BE2C (cell line): Measurements from ENCODE around the gene CASKIN1.
"Not testable (repeated sequence)": the region's sequence is repeated elsewhere in the genome, so short reads cannot be mapped to it uniquely, and the experiment has no call there.

ENCODE experiments used
- DNase-seq: peaks from one replicate; pipeline ENCODE4 v3.0.0-alpha.2; 2020
- H3K27me3 ChIP-seq: fragments of 250-450 bp; sonication (Bioruptor Pico); 2 replicates; pipeline ENCODE4 v1.5.1; 2020; ENCODE audit warnings: mild to moderate bottlenecking
- H3K36me3 ChIP-seq: fragments of 250-450 bp; sonication (Bioruptor Pico); 2 replicates; pipeline ENCODE4 v1.5.1; 2020; ENCODE audit warnings: mild to moderate bottlenecking
- H3K4me1 ChIP-seq: fragments of 250-450 bp; sonication (Bioruptor Pico); 2 replicates; pipeline ENCODE4 v1.5.1; 2020
- H3K4me3 ChIP-seq: 2 replicates; pipeline ENCODE4 v1.5.1; 2011; ENCODE audit warnings: low read depth, low read length
- H3K9me3 ChIP-seq: fragments of 250-450 bp; sonication (Bioruptor Pico); 2 replicates; pipeline ENCODE4 v1.5.1; 2020
- TF ChIP-seq, protein P1 (sequence below): IDR thresholded peaks from 2 replicates; pipeline ENCODE4 v1.5.1; 2012; ENCODE audit warnings: mild to moderate bottlenecking, low read depth, low read length

Gene CASKIN1

DNA sequence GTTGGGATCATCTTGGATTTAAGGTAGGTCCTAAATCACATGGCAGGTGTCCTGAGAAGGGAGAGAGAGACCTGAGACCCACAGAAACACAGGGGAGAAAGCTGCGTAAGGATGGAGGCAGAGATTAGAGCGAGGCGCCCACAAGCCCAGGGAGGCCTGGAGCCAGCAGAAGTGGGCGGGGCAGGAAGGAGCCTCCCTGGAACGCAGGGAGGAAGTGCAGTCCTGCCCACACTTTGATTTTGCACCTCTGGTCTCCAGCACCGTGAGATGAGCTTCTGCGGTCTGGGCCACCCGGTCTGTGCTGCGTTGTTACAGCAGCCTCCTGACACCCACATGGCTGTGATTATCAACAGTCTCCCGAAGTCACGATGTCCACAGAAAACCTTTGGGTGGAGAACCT, 46.2 kb upstream of the CASKIN1 start:
- TF ChIP-seq, protein P1, sequence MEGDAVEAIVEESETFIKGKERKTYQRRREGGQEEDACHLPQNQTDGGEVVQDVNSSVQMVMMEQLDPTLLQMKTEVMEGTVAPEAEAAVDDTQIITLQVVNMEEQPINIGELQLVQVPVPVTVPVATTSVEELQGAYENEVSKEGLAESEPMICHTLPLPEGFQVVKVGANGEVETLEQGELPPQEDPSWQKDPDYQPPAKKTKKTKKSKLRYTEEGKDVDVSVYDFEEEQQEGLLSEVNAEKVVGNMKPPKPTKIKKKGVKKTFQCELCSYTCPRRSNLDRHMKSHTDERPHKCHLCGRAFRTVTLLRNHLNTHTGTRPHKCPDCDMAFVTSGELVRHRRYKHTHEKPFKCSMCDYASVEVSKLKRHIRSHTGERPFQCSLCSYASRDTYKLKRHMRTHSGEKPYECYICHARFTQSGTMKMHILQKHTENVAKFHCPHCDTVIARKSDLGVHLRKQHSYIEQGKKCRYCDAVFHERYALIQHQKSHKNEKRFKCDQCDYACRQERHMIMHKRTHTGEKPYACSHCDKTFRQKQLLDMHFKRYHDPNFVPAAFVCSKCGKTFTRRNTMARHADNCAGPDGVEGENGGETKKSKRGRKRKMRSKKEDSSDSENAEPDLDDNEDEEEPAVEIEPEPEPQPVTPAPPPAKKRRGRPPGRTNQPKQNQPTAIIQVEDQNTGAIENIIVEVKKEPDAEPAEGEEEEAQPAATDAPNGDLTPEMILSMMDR, result no peak
- no peak for DNase-seq
- H3K9me3 ChIP-seq, result no peaks in the 10 kb centered on the region
- peaks cover 54% of the 10 kb centered on the region for H3K36me3 ChIP-seq
- no peaks in the 10 kb centered on the region for H3K27me3 ChIP-seq
- no peaks in the 10 kb centered on the region for H3K4me1 ChIP-seq
- no peak overlapping the region for H3K4me3 ChIP-seq

DNA sequence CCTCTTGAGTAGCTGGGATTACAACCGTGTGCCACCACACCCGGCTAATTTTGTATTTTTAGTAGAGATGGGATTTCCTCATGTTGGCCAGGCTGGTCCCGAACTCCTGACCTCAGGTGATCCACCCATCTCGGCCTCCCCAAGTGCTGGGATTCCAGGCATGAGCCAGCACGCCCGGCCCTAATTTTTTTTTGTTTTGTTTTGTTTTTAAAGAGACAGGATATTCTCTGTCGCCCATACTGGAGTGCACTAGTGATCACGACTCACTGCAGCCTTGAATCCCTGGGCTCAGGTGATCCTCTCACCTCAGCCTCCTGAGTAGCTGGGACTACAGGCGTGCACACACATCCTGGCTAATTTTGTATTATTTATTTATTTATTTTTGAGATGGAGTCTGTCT, 43.9 kb upstream of the CASKIN1 start:
- H3K4me3 ChIP-seq, H3K27me3 ChIP-seq, H3K9me3 ChIP-seq, H3K4me1 ChIP-seq, DNase-seq: not testable (repeated sequence)
- peaks cover 37% of the 10 kb centered on the region for H3K36me3 ChIP-seq

DNA sequence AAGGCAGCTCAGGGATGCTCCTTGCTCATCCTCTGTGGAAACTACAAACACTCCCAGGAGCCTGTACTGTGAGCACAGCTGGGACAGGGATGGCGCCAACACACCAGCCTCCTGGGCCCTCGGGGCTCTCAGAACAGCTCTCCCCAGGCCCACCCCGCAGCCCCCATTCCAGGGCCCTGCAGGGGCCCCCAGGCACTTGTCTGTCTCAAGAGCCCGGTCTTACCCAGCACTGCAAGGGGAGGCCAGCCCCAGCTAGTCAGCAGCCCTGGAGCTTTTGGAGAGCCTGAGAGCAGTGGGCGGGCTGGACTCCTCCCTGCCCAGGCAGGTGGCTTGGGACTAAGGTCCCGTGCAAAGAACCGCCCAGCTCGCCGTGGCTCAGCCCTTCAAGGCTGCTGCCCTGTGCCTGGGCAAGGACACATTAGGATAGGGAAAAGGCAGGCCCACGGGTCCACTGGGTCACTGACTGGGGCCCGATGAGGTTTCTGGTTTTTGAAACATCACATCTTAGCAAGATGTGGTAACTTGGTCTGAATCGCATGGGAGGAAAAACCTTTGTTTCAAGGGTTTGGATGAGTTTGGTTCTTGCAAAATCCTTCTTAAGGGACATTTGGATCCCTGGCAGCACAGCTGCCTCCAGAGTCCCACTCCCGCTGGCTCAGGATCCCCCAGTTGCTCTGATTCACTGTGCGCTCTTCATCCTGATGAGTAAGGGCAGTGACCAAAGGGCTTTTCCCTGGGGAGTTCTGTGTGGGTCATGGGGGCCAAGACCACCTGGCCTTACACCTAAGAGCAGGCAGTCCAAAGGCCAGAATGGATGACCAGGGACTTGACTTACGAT, 42.7 kb upstream of the CASKIN1 start:
- no peak for DNase-seq
- TF ChIP-seq, protein P1, result no peak

DNA sequence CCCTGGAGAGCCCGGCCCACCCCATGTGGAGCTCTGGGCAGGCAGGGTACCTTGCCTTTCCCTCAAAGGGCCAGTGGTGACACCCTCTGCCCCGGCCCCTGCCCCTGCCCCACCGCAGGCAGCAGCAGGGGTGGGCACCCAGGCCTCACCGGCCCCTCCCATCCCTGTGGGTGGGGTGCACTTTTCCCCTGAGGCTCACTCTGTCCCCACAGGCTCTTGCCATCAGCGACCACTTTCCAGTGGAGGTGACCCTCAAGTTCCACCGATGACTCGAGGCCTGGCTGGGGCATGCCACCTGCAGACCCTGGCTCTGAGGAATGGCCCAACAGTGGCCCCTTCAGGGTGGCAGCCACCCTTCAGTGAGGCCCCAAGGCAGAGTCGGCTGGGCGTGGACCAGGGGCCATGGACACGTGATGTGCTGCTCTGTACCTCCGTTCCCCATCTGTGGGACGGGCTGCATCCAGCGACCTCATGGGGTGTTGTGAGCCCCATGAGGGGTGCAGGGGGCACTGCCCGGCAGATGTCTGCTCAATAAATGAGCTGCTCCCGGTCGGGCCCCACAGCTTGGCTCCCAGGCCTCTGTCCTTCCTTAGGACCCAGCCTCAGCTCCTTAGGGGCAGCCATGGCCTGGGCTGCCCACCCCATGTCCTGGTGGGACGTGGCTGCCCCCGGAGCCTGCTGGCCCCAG, 41.9 kb upstream of the CASKIN1 start:
- DNase-seq, result no peak
- TF ChIP-seq, protein P1, result no peak
- H3K36me3 ChIP-seq, result peaks cover 35% of the 10 kb centered on the region
- H3K9me3 ChIP-seq, result no peaks in the 10 kb centered on the region
- H3K27me3 ChIP-seq, result no peaks in the 10 kb centered on the region
- H3K4me3 ChIP-seq, result no peak overlapping the region
- H3K4me1 ChIP-seq, result no peaks in the 10 kb centered on the region

More for the DNA sequence above, 42.7 kb upstream of the CASKIN1 start:
- Histone ChIP-seq H3K4me1 (no peaks in the 10 kb centered on the region), H3K36me3 (peaks cover 35% of the 10 kb centered on the region), H3K4me3 (no peak overlapping the region), H3K9me3 (no peaks in the 10 kb centered on the region), H3K27me3 (no peaks in the 10 kb centered on the region)

DNA sequence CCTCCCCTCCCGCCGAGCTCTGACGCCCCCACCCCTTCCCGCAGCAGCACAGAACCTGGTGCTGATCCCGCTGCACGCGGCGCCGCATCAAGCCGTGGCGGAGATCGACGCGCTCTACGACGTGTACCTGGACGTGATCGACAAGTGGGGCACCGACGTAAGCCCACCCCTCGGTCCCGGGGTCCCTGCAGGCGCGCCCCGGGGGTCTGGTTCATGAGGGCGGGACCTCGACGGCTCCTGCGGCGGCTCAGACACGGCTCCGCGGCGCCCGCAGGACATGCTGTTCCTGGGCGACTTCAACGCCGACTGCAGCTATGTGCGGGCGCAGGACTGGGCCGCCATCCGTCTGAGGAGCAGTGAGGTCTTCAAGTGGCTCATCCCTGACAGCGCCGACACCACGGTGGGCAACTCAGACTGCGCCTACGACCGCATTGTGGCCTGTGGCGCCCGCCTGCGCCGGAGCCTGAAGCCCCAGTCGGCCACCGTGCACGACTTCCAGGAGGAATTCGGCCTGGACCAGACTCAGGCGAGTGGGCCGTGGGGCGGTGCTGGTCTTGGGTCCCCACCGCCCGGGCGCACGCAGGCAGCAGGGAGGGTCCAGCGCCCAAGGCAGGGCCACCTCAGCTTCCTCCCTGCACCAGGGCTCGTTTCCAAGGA, 41.2 kb upstream of the CASKIN1 start:
- H3K4me1 ChIP-seq, result no peaks in the 10 kb centered on the region
- H3K4me3 ChIP-seq, result no peak overlapping the region
- TF ChIP-seq, protein P1, result no peak
- no peak for DNase-seq
- H3K9me3 ChIP-seq, result no peaks in the 10 kb centered on the region
- H3K36me3 ChIP-seq, result peaks cover 35% of the 10 kb centered on the region
- no peaks in the 10 kb centered on the region for H3K27me3 ChIP-seq

DNA sequence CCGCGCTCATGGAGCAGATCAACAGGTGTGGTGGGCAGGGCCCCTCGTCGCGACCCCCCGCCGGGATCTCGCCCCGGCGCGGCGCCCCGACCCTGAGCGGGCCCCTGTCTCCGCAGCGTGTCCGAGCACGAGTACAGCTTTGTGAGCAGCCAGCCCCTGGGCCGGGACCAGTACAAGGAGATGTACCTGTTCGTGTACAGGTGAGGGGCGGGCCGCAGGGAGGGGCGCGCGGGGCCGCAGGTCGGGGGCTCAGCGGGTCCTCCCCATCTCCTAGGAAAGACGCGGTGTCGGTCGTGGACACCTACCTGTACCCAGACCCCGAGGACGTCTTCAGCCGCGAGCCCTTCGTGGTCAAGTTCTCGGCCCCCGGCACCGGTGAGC, 40.7 kb upstream of the CASKIN1 start:
- Histone ChIP-seq H3K4me1 (no peaks in the 10 kb centered on the region), H3K4me3 (no peak overlapping the region)

More for the DNA sequence above, 40.7 kb upstream of the CASKIN1 start:
- no peaks in the 10 kb centered on the region for H3K9me3 ChIP-seq
- no peaks in the 10 kb centered on the region for H3K27me3 ChIP-seq
- DNase-seq, result no peak
- TF ChIP-seq, protein P1, result no peak
- peaks cover 35% of the 10 kb centered on the region for H3K36me3 ChIP-seq
